Ishikawa (cell line): Measurements from ENCODE around the gene ABI3.

ENCODE experiments used
- CEBPB ChIP-seq: IDR thresholded peaks from 2 replicates; pipeline ENCODE4 v1.6.1; 2012
- CREB1 ChIP-seq: IDR thresholded peaks from 2 replicates; pipeline ENCODE4 v1.6.1; 2012; ENCODE audit warnings: low read depth
- EP300 ChIP-seq: IDR thresholded peaks from 2 replicates; pipeline ENCODE4 v1.6.1; 2012; ENCODE audit warnings: borderline replicate concordance
- NFIC ChIP-seq: IDR thresholded peaks from 2 replicates; pipeline ENCODE4 v1.6.1; 2012
- RAD21 ChIP-seq: IDR thresholded peaks from 2 replicates; pipeline ENCODE4 v1.6.1; 2012; ENCODE audit warnings: low read depth
- ZBTB7A ChIP-seq: IDR thresholded peaks from 2 replicates; pipeline ENCODE4 v1.6.1; 2012; ENCODE audit warnings: low read depth
- TF ChIP-seq, protein P1 (sequence below): IDR thresholded peaks from 2 replicates; pipeline ENCODE4 v1.6.1; 2012; ENCODE audit warnings: low read depth, mild to moderate bottlenecking

DNA sequence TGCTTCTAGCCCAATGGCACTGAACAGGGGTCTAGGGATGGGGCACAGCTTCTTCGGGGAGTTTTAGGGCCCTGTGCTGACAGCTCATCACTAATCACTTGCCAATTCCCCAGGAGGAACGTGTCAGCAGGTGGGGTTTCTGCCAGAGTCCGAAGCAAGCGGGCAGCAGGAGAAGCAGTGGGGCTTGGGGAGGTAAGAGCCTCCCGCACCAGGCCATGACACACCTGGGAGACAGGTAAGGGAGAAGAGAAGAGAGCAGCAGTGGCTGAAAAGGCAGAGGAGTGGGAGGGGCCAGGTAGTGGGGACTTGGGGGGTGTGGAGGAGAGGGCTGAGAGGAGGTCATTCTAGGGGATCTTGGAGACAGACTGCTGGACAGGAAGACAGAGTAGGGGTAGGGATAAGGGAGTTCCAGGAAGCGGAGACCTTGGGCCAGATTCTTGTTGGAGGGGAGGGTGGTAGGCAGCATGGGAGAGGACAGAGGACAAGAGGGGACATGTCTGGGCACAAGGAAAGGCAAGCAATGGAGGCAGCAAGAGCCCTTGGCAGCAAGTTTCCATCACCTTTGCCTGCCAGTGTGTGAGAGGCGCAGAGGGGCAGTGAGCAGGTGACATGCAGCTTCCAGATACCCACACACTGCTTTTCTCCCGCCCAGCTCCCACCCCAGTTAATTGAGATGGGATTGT, 15.2 kb downstream of the ABI3 start:
- TF ChIP-seq, protein P1, sequence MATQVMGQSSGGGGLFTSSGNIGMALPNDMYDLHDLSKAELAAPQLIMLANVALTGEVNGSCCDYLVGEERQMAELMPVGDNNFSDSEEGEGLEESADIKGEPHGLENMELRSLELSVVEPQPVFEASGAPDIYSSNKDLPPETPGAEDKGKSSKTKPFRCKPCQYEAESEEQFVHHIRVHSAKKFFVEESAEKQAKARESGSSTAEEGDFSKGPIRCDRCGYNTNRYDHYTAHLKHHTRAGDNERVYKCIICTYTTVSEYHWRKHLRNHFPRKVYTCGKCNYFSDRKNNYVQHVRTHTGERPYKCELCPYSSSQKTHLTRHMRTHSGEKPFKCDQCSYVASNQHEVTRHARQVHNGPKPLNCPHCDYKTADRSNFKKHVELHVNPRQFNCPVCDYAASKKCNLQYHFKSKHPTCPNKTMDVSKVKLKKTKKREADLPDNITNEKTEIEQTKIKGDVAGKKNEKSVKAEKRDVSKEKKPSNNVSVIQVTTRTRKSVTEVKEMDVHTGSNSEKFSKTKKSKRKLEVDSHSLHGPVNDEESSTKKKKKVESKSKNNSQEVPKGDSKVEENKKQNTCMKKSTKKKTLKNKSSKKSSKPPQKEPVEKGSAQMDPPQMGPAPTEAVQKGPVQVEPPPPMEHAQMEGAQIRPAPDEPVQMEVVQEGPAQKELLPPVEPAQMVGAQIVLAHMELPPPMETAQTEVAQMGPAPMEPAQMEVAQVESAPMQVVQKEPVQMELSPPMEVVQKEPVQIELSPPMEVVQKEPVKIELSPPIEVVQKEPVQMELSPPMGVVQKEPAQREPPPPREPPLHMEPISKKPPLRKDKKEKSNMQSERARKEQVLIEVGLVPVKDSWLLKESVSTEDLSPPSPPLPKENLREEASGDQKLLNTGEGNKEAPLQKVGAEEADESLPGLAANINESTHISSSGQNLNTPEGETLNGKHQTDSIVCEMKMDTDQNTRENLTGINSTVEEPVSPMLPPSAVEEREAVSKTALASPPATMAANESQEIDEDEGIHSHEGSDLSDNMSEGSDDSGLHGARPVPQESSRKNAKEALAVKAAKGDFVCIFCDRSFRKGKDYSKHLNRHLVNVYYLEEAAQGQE, result no peak
- TF ChIP-seq CREB1, result no peak
- TF ChIP-seq ZBTB7A, result no peak
- TF ChIP-seq EP300, result no peak
- TF ChIP-seq NFIC, result no peak
- TF ChIP-seq RAD21, result no peak
- no peak for TF ChIP-seq CEBPB
